GM23338 (cell line): ENCODE results near the gene OXNAD1. TPM values are rescaled to one million over a fixed set of nuclear protein-coding genes. Genes with fewer than 3 reads are reported as not detected.

Experiments
- ATAC-seq: fragments of 200-7000 bp; cut with Tn5 transposase; 3 replicates; pipeline ENCODE4 v1.9.1; 2020
- DNase-seq: peaks from one replicate; pipeline ENCODE4 v3.0.0-alpha.2; 2015; ENCODE audit warnings: low spot score
- H2AFZ ChIP-seq: fragments of 200-600 bp; sonication (generic); 2 replicates; pipeline ENCODE4 v1.8.0; 2016; ENCODE audit warnings: antibody characterized with exemption, mild to moderate bottlenecking, moderate library complexity
- H3F3A ChIP-seq: fragments of 200-600 bp; sonication (generic); replicated peaks from 2 replicates; pipeline ENCODE4 v1.8.0; 2017; ENCODE audit warnings: antibody characterized with exemption, mixed run types, low read depth
- H3K27ac ChIP-seq: fragments of 200-600 bp; sonication (generic); 2 replicates; pipeline ENCODE4 v1.6.1; 2016; ENCODE audit warnings: low read depth
- H3K27me3 ChIP-seq: fragments of 200-600 bp; sonication (generic); 2 replicates; pipeline ENCODE4 v1.8.0; 2016; ENCODE audit warnings: mild to moderate bottlenecking, mixed run types, moderate library complexity; ENCODE audit not compliant: insufficient read depth
- H3K36me3 ChIP-seq: fragments of 200-600 bp; sonication (generic); 2 replicates; pipeline ENCODE4 v1.8.0; 2016; ENCODE audit warnings: mild to moderate bottlenecking; ENCODE audit not compliant: insufficient read depth
- H3K4me1 ChIP-seq: fragments of 200-600 bp; sonication (generic); 2 replicates; pipeline ENCODE4 v1.8.0; 2016; ENCODE audit warnings: mild to moderate bottlenecking, moderate library complexity; ENCODE audit not compliant: insufficient read depth
- H3K4me2 ChIP-seq: fragments of 200-600 bp; sonication (generic); 2 replicates; pipeline ENCODE4 v1.7.1; 2017; ENCODE audit warnings: mixed run types
- H3K4me3 ChIP-seq: fragments of 200-600 bp; sonication (generic); 2 replicates; pipeline ENCODE4 v1.6.1; 2016; ENCODE audit warnings: mixed run types
- H3K79me2 ChIP-seq: fragments of 200-600 bp; sonication (generic); replicated peaks from 2 replicates; pipeline ENCODE4 v1.8.0; 2017; ENCODE audit warnings: mild to moderate bottlenecking; ENCODE audit not compliant: insufficient read depth
- H3K9me2 ChIP-seq: fragments of 200-600 bp; sonication (generic); 2 replicates; pipeline ENCODE4 v1.8.0; 2017; ENCODE audit not compliant: insufficient read depth
- H4K20me1 ChIP-seq: fragments of 200-600 bp; sonication (generic); replicated peaks from 2 replicates; pipeline ENCODE4 v1.8.0; 2017; ENCODE audit warnings: mild to moderate bottlenecking; ENCODE audit not compliant: insufficient read depth
- H3K27ac Mint-ChIP-seq: 2 replicates; pipeline ENCODE4 v1.8.0; 2020; ENCODE audit warnings: inconsistent platforms, mild to moderate bottlenecking, moderate library complexity, mixed read lengths
- H3K27me3 Mint-ChIP-seq: 3 replicates; pipeline ENCODE4 v1.8.0; 2022; ENCODE audit warnings: low read depth, mild to moderate bottlenecking, moderate library complexity, mixed read lengths, inconsistent platforms; ENCODE audit not compliant: insufficient read depth, poor library complexity
- H3K36me3 Mint-ChIP-seq: 3 replicates; pipeline ENCODE4 v1.8.0; 2021; ENCODE audit warnings: low read depth, mild to moderate bottlenecking, inconsistent platforms, moderate library complexity, mixed read lengths
- H3K4me1 Mint-ChIP-seq: 3 replicates; pipeline ENCODE4 v1.8.0; 2020; ENCODE audit warnings: mild to moderate bottlenecking, inconsistent platforms, mixed read lengths
- H3K4me3 Mint-ChIP-seq: 3 replicates; pipeline ENCODE4 v1.8.0; 2021; ENCODE audit warnings: moderate library complexity, mild to moderate bottlenecking, inconsistent platforms, mixed read lengths
- H3K9me3 Mint-ChIP-seq: 3 replicates; pipeline ENCODE4 v1.8.0; 2020; ENCODE audit warnings: moderate library complexity, mild to moderate bottlenecking, inconsistent platforms, mixed read lengths
- CREB1 ChIP-seq: fragments of 250-450 bp; sonication (Bioruptor Pico); IDR thresholded peaks from 2 replicates; pipeline ENCODE4 v1.5.0; 2020; ENCODE audit warnings: low read depth, mild to moderate bottlenecking, moderate library complexity
- EZH2 ChIP-seq: fragments of 200-600 bp; sonication (generic); IDR thresholded peaks from one replicate; pipeline ENCODE4 v1.8.0; 2017; ENCODE audit warnings: antibody characterized with exemption, mild to moderate bottlenecking, low read depth; ENCODE audit not compliant: unreplicated experiment
- EZH2phosphoT487 ChIP-seq: fragments of 200-600 bp; sonication (generic); IDR thresholded peaks from one replicate; pipeline ENCODE4 v1.8.1; 2018; ENCODE audit warnings: antibody characterized with exemption; ENCODE audit not compliant: unreplicated experiment
- JUNB ChIP-seq: IDR thresholded peaks from one replicate; pipeline ENCODE4 v1.6.1; 2016; ENCODE audit warnings: antibody characterized with exemption; ENCODE audit not compliant: unreplicated experiment
- NANOG ChIP-seq: IDR thresholded peaks from 2 replicates; pipeline ENCODE4 v1.6.1; 2016; ENCODE audit warnings: antibody characterized with exemption, borderline replicate concordance
- POLR2AphosphoS5 ChIP-seq: IDR thresholded peaks from 2 replicates; pipeline ENCODE4 v1.6.1; 2016; ENCODE audit warnings: antibody characterized with exemption, low read depth
- STAT1 ChIP-seq: IDR thresholded peaks from one replicate; pipeline ENCODE4 v1.6.1; 2016; ENCODE audit warnings: antibody characterized with exemption; ENCODE audit not compliant: unreplicated experiment
- ZNF114 ChIP-seq: fragments of 250-450 bp; sonication (Bioruptor Pico); IDR thresholded peaks from 2 replicates; pipeline ENCODE4 v1.5.0; 2020; ENCODE audit warnings: mild to moderate bottlenecking, moderate library complexity
- ZNF331 ChIP-seq: fragments of 250-450 bp; sonication (Bioruptor Pico); IDR thresholded peaks from 2 replicates; pipeline ENCODE4 v1.5.0; 2020; ENCODE audit warnings: low read depth, mild to moderate bottlenecking, moderate library complexity
- polyA plus RNA-seq: library from polyadenylated mRNA; unstranded; fragments of >200 nt; fragmentation: Nextera tagmentation; extraction: Ambion mirVana; gene quantifications from 2 replicates; pipeline ENCODE4 v1.2.1, GENCODE V29; 2016
- total RNA-seq: library from RNA; depleted of rRNA; stranded (reverse); fragments of >200 nt; shearing (Covaris generic); gene quantifications from 2 replicates; pipeline ENCODE4 v1.2.3, GENCODE V29; 2014
- TF ChIP-seq, protein P1 (sequence below): fragments of 250-450 bp; sonication (Bioruptor Pico); IDR thresholded peaks from 2 replicates; pipeline ENCODE4 v1.5.0; 2020; ENCODE audit warnings: mild to moderate bottlenecking, moderate library complexity
- TF ChIP-seq, protein P2 (sequence below), 2 experiments: fragments of 200-600 bp in 1 of 2; sonication (generic) in 1 of 2; conservative IDR thresholded peaks; 2 replicates each; pipeline versions ENCODE4 v1.5.1 to v1.6.1; 2016 to 2017; ENCODE audit warnings: antibody characterized with exemption in 2 of 2, low read depth in 2 of 2, mild to moderate bottlenecking in 2 of 2, moderate library complexity in 1 of 2
- TF ChIP-seq, protein P3 (sequence below): IDR thresholded peaks from one replicate; pipeline ENCODE4 v1.6.1; 2018; ENCODE audit warnings: antibody characterized with exemption; ENCODE audit not compliant: unreplicated experiment
- TF ChIP-seq, protein P4 (sequence below): IDR thresholded peaks from 2 replicates; pipeline ENCODE4 v1.6.1; 2016; ENCODE audit warnings: antibody characterized with exemption

Gene OXNAD1
- total and polyA plus RNA-seq, 2 experiments from 2014 or later = 22.9 to 34.2 TPM

DNA sequence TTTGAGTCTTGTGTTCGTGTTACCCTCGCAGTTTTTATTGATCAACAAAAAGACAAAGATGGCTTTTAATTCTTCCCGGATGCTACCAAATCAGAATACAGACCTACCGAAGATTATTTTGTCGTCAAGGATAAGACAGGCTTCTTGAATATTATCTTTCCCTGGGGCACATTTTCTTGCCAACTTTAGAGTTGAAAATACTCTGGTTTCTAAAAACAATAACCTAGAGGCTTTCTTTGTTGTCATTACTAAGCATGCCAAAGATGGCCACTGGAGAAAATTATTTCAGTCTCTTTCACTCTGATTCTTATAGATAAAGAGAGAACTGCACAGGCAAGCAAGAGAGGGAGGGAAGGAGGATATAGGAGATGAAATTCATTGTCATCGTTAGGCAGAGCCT, 33.9 kb downstream of the OXNAD1 start:
- H3K4me3 ChIP-seq = no peak overlapping the region
- peaks cover 14% of the 10 kb centered on the region for H3K36me3 ChIP-seq
- no peak overlapping the region for H3K27ac ChIP-seq
- no peak for DNase-seq
- peaks cover 7% of the 10 kb centered on the region for H3K79me2 ChIP-seq
- peaks cover 42% of the 10 kb centered on the region for H3K4me1 ChIP-seq
- H2AFZ ChIP-seq = no peak overlapping the region
- H3K4me1 Mint-ChIP-seq = peaks cover 45% of the 10 kb centered on the region
- H3K27ac Mint-ChIP-seq = no peak overlapping the region; the same call in 1 of the 2 replicates
- H3K4me2 ChIP-seq = no peak overlapping the region
- no peak for ATAC-seq
- H3K36me3 Mint-ChIP-seq = peaks cover 63% of the 10 kb centered on the region
- no peaks in the 10 kb centered on the region for H3K27me3 Mint-ChIP-seq
- H3F3A ChIP-seq = 0 out of 2 replicates have a peak, but pooled peaks cover 2% of the 10 kb centered on the region
- H3K4me3 Mint-ChIP-seq = no peak overlapping the region
- no peaks in the 10 kb centered on the region for H4K20me1 ChIP-seq
- H3K9me3 Mint-ChIP-seq = peaks cover 6% of the 10 kb centered on the region; the same call in 2 of the 3 replicates
- H3K27me3 ChIP-seq = no peaks in the 10 kb centered on the region
- no peaks in the 10 kb centered on the region for H3K9me2 ChIP-seq
- TF ChIP-seq, protein P1, sequence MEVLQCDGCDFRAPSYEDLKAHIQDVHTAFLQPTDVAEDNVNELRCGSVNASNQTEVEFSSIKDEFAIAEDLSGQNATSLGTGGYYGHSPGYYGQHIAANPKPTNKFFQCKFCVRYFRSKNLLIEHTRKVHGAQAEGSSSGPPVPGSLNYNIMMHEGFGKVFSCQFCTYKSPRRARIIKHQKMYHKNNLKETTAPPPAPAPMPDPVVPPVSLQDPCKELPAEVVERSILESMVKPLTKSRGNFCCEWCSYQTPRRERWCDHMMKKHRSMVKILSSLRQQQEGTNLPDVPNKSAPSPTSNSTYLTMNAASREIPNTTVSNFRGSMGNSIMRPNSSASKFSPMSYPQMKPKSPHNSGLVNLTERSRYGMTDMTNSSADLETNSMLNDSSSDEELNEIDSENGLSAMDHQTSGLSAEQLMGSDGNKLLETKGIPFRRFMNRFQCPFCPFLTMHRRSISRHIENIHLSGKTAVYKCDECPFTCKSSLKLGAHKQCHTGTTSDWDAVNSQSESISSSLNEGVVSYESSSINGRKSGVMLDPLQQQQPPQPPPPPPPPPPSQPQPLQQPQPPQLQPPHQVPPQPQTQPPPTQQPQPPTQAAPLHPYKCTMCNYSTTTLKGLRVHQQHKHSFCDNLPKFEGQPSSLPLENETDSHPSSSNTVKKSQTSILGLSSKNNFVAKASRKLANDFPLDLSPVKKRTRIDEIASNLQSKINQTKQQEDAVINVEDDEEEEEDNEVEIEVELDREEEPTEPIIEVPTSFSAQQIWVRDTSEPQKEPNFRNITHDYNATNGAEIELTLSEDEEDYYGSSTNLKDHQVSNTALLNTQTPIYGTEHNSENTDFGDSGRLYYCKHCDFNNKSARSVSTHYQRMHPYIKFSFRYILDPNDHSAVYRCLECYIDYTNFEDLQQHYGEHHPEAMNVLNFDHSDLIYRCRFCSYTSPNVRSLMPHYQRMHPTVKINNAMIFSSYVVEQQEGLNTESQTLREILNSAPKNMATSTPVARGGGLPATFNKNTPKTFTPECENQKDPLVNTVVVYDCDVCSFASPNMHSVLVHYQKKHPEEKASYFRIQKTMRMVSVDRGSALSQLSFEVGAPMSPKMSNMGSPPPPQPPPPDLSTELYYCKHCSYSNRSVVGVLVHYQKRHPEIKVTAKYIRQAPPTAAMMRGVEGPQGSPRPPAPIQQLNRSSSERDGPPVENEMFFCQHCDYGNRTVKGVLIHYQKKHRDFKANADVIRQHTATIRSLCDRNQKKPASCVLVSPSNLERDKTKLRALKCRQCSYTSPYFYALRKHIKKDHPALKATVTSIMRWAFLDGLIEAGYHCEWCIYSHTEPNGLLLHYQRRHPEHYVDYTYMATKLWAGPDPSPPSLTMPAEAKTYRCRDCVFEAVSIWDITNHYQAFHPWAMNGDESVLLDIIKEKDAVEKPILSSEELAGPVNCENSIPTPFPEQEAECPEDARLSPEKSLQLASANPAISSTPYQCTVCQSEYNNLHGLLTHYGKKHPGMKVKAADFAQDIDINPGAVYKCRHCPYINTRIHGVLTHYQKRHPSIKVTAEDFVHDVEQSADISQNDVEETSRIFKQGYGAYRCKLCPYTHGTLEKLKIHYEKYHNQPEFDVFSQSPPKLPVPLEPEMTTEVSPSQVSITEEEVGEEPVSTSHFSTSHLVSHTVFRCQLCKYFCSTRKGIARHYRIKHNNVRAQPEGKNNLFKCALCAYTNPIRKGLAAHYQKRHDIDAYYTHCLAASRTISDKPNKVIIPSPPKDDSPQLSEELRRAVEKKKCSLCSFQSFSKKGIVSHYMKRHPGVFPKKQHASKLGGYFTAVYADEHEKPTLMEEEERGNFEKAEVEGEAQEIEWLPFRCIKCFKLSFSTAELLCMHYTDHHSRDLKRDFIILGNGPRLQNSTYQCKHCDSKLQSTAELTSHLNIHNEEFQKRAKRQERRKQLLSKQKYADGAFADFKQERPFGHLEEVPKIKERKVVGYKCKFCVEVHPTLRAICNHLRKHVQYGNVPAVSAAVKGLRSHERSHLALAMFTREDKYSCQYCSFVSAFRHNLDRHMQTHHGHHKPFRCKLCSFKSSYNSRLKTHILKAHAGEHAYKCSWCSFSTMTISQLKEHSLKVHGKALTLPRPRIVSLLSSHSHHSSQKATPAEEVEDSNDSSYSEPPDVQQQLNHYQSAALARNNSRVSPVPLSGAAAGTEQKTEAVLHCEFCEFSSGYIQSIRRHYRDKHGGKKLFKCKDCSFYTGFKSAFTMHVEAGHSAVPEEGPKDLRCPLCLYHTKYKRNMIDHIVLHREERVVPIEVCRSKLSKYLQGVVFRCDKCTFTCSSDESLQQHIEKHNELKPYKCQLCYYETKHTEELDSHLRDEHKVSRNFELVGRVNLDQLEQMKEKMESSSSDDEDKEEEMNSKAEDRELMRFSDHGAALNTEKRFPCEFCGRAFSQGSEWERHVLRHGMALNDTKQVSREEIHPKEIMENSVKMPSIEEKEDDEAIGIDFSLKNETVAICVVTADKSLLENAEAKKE (CRISPR knock-in tag) = no peak
- TF ChIP-seq, protein P2, sequence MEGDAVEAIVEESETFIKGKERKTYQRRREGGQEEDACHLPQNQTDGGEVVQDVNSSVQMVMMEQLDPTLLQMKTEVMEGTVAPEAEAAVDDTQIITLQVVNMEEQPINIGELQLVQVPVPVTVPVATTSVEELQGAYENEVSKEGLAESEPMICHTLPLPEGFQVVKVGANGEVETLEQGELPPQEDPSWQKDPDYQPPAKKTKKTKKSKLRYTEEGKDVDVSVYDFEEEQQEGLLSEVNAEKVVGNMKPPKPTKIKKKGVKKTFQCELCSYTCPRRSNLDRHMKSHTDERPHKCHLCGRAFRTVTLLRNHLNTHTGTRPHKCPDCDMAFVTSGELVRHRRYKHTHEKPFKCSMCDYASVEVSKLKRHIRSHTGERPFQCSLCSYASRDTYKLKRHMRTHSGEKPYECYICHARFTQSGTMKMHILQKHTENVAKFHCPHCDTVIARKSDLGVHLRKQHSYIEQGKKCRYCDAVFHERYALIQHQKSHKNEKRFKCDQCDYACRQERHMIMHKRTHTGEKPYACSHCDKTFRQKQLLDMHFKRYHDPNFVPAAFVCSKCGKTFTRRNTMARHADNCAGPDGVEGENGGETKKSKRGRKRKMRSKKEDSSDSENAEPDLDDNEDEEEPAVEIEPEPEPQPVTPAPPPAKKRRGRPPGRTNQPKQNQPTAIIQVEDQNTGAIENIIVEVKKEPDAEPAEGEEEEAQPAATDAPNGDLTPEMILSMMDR (conservative IDR thresholded peaks at IDR 0.05; ENCODE audit: low read depth in 2 of 2) = no peak
- TF ChIP-seq ZNF331 (CRISPR knock-in tag) = no peak
- TF ChIP-seq EZH2phosphoT487 = no peak
- no peak for TF ChIP-seq EZH2
- no peak for TF ChIP-seq ZNF114 (CRISPR knock-in tag)
- TF ChIP-seq CREB1 (CRISPR knock-in tag) = no peak
- TF ChIP-seq, protein P3, sequence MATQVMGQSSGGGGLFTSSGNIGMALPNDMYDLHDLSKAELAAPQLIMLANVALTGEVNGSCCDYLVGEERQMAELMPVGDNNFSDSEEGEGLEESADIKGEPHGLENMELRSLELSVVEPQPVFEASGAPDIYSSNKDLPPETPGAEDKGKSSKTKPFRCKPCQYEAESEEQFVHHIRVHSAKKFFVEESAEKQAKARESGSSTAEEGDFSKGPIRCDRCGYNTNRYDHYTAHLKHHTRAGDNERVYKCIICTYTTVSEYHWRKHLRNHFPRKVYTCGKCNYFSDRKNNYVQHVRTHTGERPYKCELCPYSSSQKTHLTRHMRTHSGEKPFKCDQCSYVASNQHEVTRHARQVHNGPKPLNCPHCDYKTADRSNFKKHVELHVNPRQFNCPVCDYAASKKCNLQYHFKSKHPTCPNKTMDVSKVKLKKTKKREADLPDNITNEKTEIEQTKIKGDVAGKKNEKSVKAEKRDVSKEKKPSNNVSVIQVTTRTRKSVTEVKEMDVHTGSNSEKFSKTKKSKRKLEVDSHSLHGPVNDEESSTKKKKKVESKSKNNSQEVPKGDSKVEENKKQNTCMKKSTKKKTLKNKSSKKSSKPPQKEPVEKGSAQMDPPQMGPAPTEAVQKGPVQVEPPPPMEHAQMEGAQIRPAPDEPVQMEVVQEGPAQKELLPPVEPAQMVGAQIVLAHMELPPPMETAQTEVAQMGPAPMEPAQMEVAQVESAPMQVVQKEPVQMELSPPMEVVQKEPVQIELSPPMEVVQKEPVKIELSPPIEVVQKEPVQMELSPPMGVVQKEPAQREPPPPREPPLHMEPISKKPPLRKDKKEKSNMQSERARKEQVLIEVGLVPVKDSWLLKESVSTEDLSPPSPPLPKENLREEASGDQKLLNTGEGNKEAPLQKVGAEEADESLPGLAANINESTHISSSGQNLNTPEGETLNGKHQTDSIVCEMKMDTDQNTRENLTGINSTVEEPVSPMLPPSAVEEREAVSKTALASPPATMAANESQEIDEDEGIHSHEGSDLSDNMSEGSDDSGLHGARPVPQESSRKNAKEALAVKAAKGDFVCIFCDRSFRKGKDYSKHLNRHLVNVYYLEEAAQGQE = no peak
- no peak for TF ChIP-seq POLR2AphosphoS5
- no peak for TF ChIP-seq STAT1
- TF ChIP-seq, protein P4, sequence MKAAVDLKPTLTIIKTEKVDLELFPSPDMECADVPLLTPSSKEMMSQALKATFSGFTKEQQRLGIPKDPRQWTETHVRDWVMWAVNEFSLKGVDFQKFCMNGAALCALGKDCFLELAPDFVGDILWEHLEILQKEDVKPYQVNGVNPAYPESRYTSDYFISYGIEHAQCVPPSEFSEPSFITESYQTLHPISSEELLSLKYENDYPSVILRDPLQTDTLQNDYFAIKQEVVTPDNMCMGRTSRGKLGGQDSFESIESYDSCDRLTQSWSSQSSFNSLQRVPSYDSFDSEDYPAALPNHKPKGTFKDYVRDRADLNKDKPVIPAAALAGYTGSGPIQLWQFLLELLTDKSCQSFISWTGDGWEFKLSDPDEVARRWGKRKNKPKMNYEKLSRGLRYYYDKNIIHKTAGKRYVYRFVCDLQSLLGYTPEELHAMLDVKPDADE = no peak
- no peak for TF ChIP-seq NANOG
- TF ChIP-seq JUNB = no peak
